Daoy (cell line): ENCODE results near the gene HOXD13. TPM values are rescaled to one million over a fixed set of nuclear protein-coding genes. Genes with fewer than 3 reads are reported as not detected.

ENCODE experiments used
- DNase-seq: peaks from one replicate; pipeline ENCODE4 v3.0.0-alpha.2; 2015; ENCODE audit warnings: low read depth
- total RNA-seq: library from RNA; depleted of rRNA; stranded (reverse); fragments of >200 nt; shearing (Covaris generic); gene quantifications from 2 replicates; pipeline ENCODE4 v1.2.3, GENCODE V29; 2014

The HOXD13 gene
- total RNA-seq, 1 experiment from 2014 or later = 21.5 TPM

DNA sequence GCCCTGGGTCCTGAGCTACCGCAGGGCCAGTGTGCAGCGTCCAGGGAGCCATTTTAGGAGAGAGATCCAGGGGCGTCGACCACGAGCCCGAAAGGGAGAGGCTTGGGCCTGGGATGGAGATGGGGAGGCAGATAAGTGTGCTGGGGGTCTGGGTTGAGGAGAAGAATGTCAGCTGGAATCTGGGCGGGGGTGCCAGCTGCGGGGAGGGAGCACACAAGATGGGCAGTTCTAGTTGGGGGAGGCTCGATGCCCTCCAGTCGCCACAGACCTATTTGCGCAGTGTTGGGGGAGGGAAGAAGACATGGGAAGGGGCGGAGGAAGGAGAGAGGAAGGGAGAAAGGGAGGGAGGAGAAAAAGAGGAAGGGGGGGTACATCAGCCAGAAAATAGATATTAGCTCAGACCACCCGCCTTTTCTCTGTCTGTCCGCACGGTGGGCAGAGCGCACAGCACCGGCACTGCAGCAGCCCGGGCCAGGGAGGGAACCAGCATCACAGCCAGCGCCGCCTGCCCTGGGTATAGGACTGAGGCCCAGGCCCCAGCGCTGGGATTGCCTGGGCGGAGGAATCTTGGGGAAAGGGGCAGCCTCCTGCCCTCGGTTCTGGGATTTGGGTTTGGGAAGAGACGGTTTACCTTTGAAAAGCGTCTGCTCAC, 12.7 kb downstream of the HOXD13 start:
- no peak for DNase-seq

DNA sequence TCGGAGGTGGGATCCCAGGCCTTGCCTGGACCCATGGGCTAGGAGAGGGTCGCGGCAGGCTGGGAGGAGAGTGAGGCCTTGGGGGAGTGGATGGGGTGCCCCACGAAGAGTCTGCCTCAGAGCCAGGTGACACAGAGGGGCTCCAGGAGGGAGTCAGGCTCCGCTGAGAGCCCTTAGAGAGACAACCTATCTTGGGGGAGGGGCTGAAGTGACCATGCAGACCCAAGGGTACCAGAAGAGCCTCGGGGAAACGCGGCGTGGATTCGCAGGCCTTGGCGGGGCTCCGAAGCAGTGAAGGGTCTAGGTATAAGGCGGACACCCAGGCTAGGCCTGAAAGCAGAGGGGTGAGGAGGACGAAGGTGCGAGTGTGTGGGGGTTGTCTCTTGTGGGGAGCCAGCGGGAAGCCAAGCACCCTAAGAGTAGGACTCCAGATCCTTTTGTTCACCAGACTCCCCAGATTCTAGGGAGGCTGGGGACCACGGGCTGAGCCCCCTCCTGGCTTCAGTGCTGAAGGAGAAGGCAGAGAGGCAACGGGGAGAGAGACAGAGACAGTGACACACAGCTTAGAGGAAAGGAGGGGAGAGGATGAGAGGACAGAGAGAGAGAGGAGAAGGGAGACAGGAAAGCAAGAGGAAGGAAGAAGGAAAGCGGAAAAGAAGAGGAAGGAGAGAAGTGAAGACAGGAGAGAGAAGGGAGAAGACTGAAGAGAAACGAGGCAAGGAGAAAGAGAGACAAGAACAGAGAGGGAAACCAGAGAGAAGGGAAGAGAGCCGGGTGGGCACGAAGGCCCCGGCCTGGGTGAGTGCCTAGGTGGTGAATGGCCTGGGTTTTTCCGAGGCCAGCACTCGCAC, 13.4 kb downstream of the HOXD13 start:
- no peak for DNase-seq

DNA sequence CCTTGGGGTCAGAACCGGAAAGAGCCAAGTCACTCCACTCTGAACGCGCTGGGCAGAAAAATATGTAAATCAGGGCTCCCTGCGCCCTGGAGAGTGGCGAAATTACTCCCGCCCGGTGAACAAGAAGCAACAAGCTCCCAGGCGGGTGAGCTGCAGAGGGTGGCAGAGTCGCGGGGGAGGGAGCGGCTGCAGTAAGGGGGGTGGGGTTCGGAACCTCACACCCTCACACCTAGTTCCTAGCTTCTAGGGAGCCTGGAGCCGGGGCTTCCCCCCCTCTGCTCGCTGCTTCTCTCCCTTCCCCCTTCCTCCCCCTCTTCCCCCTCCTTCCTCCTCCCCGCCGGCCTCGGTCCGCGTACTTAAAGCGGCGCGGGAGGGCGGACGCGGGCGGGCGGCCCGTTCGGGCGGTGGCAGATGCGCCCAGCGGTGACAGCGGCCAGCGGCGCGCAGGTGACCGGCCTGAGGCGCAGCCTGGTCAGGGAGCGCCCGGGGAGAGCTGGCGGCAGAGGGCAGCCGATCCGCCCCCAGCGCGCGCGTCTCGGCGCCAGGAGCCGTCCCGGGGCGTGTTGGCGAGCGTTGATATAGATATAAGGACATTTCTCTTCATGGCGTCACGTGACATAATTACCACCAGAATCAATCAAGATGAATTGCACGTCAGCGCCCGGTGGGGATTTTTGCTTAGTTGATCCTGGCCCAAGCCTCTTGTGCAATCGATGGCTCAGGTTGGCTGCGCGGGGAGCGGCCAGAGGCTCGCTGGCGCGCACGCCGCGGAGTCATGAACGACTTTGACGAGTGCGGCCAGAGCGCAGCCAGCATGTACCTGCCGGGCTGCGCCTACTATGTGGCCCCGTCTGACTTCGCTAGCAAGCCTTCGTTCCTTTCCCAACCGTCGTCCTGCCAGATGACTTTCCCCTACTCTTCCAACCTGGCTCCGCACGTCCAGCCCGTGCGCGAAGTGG, 14.3 kb downstream of the HOXD13 start, which contains the start of gene HOXD11:
Gene HOXD11 (plus strand): TSS at position 700 of the 959 bp plus-strand sequence. CDS start 76 bp downstream, at position 776.
- DNase-seq = peak; percentile 74

DNA sequence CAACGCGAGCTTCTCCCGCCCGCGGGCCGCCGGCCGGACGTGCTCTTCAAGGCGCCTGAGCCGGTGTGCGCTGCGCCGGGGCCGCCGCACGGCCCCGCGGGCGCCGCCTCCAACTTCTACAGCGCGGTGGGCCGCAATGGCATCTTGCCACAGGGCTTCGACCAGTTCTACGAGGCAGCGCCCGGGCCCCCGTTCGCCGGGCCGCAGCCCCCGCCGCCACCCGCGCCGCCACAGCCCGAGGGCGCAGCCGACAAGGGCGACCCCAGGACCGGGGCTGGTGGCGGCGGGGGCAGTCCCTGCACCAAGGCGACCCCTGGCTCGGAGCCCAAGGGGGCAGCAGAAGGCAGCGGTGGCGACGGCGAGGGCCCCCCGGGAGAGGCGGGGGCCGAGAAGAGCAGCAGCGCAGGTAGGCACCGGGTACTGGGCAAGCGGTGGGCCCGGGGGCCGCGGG, 15.2 kb downstream of the HOXD13 start:
- peak; percentile 47 for DNase-seq

DNA sequence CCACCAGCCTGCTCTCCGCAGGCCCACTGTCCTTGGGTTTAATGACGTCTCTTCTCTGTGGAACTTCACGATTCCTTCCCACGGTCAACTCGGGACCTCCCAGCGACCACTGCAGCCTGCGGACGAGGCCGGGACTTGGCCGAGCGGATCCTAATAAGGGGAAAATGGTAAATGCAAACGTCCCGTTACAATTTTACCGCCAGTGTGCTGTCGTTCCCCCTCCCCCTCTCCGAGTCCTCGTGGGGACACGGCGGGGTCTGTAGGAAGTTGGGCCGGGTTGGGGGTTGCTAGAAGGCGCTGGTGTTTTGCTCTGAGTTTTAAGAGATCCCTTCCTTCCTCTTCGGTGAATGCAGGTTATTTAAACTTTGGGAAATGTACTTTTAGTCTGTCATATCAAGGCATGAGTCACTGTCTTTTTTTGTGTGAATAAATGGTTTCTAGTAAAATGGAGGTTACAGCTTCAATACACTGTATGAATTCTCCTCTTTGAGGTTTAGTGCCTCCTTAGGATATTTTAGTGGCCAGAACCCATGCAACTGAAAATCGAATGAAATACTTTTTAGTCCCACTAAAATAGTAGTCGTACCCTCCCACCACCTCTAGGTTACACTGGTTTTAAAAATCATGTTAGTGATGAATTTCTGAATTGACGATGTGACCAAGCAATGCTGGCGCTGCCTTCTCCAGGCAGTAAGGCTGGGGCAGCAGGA, 16.8 kb downstream of the HOXD13 start:
- DNase-seq = no peak

DNA sequence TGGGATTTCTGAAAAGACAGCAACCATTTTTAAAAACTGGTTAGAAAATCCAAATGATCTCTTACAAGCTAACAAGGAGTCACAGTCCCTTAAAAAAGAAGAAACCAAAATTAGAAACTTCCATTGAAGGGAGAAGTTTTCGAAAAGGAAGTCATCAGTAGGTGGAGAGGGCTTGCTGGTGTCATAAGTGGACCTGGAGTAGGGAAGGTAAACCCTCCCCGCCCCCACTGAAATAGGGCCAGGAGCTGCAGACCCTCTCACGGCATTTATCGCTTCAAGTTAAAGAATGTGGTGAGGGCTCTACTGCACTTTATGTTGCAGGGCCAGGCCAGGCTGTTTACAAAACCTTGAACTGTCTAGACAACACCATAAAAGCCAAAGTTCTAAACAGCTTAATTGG, 17.4 kb downstream of the HOXD13 start:
- DNase-seq = no peak

DNA sequence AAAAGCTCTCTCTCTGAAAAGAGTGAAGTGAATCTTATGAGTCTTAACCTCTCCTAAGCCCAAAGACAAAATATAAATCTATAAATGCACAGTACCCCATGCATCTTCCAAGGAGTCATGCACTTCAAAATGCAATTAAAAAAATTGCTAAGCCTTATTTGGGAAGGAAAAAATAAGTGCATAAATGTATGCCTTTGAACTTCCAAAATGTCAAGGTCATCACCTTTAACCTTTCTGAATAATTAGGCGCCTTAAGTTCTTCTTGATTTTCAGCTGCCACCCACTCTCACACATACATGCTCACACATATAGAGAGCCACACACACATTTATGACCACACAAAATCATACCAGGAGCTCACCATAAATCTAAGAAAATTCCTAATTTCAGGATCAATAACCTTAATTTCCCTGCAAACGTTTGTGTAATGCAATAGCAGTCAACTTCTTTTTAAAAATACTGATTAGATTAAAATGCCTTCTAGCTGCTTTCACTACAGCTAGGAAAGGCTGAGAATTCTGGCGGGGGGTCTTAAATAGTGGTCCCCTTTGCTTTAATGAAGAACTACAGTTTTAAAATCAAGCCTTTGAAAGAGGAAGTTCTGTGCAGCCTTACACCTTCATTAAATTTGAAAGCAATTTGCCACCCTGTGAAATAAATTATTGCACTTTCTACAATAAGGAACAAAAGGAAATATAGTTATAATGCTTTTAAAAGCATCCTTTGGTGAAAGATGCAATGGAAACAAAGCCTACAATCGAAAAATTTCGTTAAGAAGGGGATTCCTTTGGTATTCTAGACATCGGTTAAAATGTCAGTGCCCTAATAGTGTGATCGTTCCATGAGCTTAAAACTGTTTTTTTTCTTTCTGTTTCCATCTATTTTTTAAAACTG, 18.1 kb downstream of the HOXD13 start:
- DNase-seq = no peak

DNA sequence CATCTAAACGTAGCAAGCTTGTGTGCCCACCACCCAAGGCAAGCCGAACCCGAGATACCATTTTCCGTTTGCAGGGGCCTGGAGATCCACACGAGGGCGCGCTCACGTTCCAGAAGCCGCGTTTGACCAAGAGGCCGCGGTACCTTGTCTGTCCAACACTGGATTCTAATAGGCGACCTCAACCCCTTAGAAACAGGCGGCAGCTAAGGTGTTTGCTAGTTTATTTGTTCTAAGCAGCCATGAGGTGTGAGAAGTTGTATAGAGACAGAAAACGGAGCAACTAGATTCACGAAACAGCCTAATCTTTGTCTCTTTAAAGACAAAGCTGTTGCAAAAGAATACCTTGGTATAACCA, 18.8 kb downstream of the HOXD13 start:
- peak; percentile 69 for DNase-seq

DNA sequence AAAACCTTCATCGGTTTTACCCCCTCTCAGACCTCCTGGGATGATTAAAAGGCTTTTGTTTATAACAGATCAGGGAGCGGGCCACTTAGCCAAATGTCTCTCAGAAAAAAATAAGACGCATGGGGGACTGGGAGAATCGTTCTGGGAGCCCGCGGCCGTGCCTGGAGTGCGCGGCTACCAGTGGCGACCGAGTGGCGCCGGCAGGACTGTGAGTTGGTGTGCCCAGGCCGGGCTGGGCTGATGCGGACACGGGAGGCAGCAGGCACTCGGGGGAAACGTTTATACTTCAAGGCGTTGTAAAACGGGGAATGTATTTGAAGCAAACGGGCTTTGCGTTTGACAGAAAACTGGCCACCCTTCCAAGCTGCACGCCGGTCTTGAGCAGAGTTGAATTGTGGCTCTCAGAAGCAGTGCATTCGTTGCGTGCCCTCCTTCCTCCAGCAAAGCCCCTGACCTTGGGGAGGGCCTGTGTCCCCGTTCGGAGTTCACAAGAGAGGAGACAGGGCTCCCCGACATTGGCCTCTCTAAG, 19.4 kb downstream of the HOXD13 start:
- DNase-seq = no peak

DNA sequence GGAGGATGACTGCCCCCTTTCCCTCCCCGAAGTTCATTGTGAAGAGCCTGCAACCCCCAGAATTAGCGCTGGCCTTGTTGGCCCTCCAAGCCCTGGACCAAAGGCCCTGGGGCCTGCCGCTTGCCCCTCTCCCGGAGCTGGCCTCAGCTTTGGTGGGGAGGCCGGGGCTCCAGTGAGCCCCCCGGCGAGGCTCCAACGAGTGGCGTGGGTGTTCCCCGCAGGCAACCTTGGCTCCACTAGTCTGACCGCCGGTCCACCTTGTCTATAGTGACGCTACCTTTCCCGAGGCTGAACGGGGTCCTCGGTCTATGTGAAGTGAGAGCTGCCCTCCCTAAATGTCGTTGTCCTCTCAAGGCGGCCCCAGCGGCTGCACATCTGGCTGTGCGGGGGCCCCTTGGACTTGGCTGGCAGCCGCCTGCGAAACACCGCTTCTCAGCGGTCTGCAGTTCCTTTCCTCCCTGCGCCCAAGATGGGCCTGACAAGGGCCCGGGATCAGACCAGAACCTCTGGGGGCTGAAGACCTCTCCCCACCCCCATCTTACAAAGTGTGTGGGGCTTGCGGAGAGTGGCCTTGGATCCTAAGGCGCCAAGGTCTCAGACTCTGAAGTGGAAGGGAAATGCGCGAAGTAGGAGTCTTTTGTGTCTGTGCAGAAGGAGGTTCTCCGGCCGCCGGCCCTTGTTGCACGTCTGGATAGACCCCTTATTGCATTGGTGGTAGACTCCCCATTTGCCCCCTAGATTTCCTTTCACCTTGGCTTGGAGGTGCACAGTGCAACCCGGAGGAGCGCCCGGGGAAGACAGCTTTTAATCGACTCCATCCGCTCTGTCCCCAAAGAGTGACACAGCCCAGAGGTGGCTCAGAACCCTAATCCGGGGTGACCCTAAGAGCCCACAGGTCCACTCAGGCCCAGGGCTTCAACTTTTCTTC, 20.1 kb downstream of the HOXD13 start:
- no peak for DNase-seq

DNA sequence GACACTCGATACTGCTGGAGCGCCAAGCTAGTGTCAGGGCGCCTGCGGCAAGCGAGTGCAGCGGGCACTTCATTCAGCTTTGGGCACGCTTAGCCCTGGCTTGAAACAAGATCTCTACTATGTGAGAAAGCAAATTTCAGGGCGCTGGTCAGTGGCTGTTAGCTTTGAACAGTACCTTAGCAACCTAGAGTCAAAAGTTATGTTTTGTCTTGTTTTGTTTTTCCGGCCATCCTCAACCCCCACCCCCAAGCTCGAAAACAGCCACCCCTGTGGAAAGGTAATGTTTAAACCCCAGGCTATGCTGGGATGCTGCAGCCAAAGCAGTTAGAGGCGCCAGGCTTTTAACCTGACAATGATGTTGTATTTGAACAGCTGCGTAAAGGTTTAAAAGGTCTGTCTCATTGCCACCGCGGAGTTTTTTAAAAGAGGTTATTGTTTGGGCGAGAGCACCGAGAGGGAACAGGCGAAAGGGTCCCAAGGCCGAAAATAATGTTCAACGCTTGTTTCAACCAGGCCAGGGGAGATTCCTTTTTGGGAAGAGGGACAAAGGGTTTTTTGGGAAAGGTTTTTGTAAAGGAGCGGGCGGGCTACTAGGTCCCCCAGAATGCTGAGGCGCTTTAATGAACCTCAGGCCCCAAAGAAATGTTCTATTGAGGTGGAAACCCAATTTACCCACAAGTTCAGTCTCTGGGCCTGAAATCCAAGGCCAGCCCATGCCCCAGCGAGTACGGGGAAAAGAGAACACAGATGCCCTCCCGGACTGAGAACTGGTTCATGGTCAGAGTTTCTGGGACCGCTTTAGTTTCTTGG, 21.8 kb downstream of the HOXD13 start:
- no peak for DNase-seq

DNA sequence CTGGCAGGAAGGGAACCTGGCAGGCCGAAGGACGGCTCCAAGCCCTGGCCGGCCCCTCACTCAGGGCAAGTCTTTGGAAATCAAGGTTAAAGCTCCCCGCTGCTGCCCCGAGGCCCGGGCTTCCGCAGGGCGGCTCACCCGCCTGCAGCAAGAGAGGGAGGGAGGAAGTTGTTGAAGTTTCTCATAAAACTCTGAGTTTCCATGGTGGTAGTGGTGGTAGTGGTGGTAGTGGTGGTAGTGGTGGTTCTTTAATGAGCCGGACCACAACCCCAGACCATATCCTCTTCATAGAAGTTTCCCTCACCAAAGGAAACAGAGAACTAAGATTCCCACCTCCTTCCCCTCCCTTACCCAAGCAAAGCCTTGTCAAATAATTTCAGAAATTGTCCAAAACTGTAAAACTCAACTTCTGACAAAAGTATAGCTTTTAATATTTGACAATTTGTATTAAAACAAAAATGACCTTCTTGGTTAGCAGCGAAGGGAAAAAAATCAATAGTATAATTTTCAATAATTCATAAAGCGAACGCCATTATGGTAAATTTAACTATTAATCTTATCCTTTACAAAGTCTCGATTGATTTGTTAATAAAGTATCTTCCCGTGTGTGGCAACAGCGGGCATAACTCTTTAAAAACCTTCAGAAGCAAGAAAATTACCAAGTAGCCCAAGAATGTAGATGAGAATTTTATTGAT, 22.6 kb downstream of the HOXD13 start:
- DNase-seq = no peak

DNA sequence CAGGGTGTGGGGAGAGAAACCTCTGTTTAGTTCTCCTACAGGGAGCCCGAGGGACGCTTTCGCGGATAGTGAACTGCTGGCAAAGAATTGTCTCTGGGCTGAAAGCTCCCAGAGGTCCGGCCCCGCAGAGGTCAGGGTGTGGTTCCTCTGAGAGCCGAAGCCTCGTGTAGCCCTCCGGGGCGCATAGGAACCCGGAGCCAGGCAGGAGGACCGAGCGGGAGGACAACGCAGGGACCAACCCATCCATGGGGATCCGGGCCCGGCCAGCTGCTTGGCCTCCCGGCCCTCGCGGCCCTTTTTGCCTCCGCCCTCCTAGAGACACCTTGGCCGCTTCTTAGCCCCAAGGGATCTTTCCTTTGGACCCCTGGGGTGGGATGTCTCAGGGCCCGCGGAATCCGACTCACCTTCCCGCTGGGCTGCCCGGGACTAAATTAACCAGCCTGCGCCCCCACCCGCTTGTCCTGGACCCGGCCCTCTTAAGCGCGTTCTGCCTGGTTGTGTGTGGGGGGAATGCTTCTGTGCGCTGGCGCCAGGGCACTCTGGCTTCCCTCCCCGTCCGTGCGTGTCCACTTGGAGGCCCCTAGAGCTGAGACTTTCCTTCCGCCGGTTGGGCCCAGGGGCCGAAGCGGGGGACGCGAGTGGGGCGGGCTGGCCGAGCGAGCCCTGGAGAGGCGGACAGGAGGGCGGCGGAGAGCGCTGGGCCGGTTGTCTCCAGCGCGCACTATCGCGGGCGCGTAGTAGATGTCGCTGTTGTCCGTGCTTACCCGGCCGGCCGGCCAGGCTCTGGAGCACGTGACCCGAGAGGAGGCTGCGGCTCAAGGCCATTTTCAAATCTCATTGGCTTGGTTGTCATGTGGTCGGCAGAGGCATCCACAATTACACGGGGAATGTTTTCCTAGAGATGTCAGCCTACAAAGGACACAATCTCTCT, 23.6 kb downstream of the HOXD13 start, which contains the start of gene HOXD10:
Gene HOXD10 (plus strand): TSS at position 896 of the 931 bp plus-strand sequence. CDS start 56 bp downstream, outside the sequence.
- DNase-seq = peak; percentile 60

DNA sequence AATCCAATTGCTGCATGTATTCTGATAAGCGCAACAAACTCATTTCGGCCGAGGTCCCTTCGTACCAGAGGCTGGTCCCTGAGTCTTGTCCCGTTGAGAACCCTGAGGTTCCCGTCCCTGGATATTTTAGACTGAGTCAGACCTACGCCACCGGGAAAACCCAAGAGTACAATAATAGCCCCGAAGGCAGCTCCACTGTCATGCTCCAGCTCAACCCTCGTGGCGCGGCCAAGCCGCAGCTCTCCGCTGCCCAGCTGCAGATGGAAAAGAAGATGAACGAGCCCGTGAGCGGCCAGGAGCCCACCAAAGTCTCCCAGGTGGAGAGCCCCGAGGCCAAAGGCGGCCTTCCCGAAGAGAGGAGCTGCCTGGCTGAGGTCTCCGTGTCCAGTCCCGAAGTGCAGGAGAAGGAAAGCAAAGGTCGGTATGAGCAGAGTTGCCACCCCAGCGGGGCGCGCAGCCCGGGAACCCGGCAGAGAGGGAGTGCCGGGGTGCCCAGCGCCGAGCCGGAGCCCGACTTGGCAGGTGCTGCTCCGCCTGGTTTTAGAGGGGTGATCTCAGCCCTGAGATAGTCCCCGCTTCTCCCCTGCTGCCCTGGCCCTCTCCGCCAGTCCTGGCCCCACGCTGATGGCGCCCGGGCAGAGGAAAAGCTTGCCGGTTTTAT, 24.8 kb downstream of the HOXD13 start:
- DNase-seq = no peak

DNA sequence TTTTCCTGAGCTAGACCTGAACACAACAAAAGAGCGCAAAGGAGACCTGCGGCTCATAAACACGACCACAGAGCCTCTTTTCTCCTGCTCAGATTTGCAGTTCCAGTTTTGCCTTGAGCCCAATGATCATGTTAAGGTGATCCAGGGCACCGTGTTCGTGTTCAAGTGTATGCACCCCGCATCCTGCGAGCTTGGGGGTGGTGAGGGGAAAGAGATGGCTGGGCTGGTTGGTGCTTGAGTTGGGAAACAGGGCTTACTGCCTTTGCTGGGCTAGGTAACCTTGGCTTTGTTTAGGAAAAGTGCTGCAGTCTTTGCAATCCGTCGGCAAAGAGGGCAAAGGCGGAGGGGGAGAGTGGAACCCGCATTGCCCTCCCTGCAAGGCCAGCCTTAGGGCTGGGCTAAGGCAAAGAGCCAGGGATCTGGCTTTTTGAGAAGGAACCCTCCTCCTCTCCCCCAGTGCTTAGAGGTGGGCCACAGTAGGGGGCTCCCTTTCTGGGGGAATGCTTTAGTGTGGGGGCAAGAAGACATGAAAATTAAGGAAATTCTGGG, 25.4 kb downstream of the HOXD13 start:
- no peak for DNase-seq
